Measurements from ENCODE around the gene SLX4.

Gene SLX4

DNA sequence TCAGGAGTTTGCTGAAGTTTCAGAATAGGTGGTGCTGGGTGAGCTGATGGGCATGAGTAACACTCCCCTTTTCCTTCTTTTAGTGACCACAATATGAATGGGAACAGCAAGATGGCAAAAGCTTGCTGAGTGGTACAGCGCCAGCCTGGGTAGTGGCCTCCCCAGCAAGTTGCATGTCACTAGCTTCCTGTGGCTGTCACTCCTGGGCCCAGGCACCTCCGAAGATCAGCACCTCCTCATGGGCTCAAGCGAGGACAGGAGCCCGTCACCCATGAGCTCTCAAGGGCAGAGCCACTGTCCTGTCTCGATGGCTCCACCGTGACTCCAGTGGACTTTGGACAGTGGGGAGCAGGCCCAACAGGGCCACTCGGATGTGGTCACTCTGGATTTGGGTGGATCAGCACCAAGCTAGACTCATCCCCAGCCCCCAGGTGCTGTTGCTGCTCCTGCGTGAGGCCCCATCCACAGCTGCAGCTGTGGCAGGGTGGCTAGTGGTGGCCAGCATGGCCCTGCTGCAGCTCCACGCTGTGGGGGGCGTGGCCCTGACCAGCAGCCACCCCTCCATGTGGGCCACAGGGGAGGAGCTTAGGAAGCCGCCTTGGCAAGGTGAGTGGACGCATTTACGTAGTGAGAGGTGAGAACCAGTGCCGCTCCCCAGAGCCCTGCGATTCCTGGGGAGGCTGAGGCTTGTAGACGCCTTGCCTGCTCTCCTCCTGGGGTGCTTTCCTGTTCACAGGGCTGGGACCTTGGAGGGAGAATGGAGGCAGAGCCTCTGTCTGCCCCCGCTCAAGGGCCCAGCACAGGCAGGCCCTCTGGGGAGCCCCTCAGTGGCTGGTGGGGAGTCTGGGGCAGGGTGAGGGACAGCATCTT, 29.5 kb upstream of the SLX4 start:
- no peak overlapping the region for H3K4me3 ChIP-seq (ENCODE audit: low read depth, low read length)
- in situ Hi-C loops (cut with HindIII; ENCODE audit: low sequenced_read_pairs): no loop called here
- DNase-seq (ENCODE audit: low read depth): no peak
- TF ChIP-seq, protein P1, sequence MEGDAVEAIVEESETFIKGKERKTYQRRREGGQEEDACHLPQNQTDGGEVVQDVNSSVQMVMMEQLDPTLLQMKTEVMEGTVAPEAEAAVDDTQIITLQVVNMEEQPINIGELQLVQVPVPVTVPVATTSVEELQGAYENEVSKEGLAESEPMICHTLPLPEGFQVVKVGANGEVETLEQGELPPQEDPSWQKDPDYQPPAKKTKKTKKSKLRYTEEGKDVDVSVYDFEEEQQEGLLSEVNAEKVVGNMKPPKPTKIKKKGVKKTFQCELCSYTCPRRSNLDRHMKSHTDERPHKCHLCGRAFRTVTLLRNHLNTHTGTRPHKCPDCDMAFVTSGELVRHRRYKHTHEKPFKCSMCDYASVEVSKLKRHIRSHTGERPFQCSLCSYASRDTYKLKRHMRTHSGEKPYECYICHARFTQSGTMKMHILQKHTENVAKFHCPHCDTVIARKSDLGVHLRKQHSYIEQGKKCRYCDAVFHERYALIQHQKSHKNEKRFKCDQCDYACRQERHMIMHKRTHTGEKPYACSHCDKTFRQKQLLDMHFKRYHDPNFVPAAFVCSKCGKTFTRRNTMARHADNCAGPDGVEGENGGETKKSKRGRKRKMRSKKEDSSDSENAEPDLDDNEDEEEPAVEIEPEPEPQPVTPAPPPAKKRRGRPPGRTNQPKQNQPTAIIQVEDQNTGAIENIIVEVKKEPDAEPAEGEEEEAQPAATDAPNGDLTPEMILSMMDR (IDR thresholded peaks at IDR 0.05; ENCODE audit: low read depth, low read length, missing control alignments): no peak

DNA sequence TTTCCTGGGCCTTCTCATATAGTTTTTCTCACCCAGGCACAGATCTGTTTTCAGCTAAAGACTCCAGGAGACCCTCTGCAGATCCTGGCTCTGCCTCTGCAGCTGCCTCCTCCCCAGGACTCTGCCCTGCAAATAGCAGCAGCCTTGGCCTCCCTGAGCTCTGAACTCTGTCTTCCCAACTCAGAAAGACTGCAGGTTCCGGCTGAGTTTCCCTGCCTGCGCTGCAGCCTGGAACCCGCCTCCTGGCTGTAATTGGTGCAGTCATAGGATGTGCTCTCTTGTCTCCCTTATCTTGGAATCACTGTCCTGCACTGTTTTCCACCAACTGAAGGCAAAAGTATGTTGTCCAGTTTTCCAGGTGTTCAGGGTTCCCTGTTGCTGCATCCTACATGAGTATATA, 28.8 kb upstream of the SLX4 start:
- no peak overlapping the region for H3K4me3 ChIP-seq (ENCODE audit: low read depth, low read length)
- TF ChIP-seq, protein P1 (IDR thresholded peaks at IDR 0.05; ENCODE audit: low read depth, low read length, missing control alignments): no peak
- in situ Hi-C loops (cut with HindIII; ENCODE audit: low sequenced_read_pairs): no loop called here
- DNase-seq (ENCODE audit: low read depth): no peak

DNA sequence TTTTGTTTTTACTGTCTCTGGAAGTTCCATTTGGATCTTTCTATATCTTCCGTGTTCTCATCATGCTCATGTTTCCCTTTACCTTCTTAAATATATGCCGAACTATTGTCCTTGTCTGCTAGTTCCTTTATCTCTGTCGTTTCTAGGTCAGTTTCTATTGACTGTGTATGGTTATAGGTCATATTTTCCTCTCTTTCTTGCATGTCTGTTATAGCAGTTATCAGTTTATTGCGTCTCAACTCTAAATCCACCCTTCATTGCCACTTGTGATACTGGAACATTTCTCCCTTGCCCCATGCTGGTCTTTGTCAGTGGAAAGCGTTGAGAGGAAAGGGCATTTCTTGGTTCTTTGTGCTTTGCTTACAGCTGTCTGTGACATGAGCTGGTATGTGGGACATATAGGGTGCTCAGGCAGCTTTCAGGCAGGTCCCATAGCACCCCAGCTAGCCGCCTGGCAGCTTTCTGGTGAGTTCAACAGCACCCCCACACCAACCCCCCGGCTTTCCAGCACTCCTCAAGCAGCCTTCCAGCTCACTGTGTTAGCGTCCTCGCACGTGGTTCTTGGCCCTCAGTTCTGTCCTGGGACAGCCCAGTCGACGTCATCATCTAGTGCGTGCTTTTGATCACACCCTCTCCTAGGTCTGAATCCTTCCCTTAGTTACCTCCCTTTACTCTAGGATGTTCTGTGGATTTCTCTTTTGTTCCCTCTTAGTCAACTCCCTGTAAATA, 27.7 kb upstream of the SLX4 start:
- no peak for DNase-seq (ENCODE audit: low read depth)
- TF ChIP-seq, protein P1 (IDR thresholded peaks at IDR 0.05; ENCODE audit: low read depth, low read length, missing control alignments): no peak
- H3K4me3 ChIP-seq (ENCODE audit: low read depth, low read length): no peak overlapping the region
- in situ Hi-C loops (cut with HindIII; ENCODE audit: low sequenced_read_pairs): no loop called here

DNA sequence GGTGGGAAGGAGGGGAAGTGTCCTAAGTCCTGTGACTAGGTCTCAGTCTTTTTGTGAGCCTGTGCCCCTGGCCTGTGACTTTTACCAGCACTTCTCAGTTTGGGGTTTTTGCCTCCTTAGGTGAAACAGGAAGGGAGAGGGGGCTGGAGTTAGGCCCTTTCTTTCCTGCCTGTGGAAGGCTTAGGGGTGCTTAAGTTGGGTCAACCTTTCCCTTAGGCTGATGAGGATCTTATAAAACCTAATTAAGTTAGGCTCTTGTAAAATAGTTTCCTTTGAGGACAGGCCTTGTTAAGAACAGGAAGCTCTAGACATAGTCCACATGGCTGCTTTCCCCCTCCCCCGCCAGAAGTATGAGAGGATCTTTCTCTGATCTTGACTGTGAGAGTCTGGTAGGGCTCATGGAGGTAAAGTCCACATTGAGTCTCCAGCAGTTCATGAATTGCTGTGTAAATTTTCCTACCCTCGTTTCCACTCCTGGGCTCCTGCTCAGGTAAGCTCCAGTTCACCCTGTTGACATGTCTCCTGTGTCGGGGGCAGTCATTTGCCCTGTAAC, 26.0 kb upstream of the SLX4 start:
- TF ChIP-seq, protein P1 (IDR thresholded peaks at IDR 0.05; ENCODE audit: low read depth, low read length, missing control alignments): no peak
- H3K4me3 ChIP-seq (ENCODE audit: low read depth, low read length): no peak overlapping the region
- in situ Hi-C loops (cut with HindIII; ENCODE audit: low sequenced_read_pairs): no loop called here
- DNase-seq (ENCODE audit: low read depth): no peak

DNA sequence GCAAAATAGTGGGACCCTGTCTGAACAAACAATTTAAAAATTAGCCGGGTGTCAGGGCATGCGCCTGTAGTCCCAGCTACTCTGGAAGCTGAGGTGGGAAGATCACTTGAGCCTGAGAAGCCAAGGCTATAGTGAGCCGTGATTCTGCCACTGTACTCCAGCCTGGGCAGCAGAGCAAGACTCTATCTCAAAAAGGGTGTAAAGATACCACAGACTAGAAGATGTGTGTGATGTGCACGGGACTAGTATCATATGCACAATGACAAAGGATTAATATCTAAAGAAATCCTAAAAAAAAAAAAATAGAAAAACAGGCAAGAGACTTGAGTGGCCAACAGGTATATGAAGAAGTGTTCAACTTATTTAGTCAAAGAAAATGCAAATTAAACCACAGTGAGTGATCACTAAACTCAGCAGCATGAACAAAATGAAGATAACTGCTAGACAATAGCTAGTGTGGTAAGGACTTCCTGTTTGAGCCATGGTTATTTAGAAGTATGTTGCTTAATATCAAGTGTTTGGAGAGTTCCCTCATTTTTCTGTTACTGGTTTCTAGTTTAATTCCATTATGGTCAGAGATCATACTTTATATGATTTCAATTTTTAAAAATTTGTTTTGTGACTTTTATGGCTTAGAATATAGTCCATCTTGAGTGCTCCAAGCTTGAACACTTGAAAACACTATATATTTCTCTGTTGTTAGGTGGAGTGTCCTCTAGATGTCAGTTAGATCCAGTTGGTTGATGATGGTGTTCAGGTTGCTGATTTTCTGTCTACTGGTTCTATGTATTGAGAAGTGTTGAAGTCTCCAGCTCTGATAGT, 14.7 kb upstream of the SLX4 start:
- H3K4me3 ChIP-seq (ENCODE audit: low read depth, low read length): no peak overlapping the region
- TF ChIP-seq, protein P1 (IDR thresholded peaks at IDR 0.05; ENCODE audit: low read depth, low read length, missing control alignments): no peak
- in situ Hi-C loops (cut with HindIII; ENCODE audit: low sequenced_read_pairs): no loop called here
- DNase-seq (ENCODE audit: low read depth): no peak

DNA sequence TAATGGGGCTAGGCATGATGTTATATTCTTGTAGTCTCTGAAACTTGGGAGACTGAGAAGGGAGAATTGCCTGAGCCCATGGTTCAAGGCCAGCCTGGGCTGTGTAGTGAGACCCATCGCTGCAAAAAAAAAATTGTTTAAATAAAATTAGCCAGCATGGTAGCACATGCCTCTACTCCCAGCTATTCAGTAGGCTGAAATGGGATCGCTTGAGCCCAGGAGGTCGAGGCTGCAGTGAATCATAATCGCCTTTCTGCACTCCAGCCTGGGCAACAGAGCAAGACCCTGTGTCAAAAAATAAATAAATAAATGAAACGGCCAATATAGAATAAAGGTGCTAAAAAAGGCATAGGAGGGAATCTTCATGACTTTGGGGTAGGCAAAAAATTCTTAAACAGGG, 13.9 kb upstream of the SLX4 start:
- in situ Hi-C loops (cut with HindIII; ENCODE audit: low sequenced_read_pairs): no loop called here
- H3K4me3 ChIP-seq (ENCODE audit: low read depth, low read length): no peak overlapping the region
- DNase-seq (ENCODE audit: low read depth): no peak
- TF ChIP-seq, protein P1 (IDR thresholded peaks at IDR 0.05; ENCODE audit: low read depth, low read length, missing control alignments): no peak

Measured in astrocyte of the cerebellum (primary cell).